ENCODE data around the gene MEF2B. TPM values are rescaled to one million over a fixed set of nuclear protein-coding genes. Genes with fewer than 3 reads are reported as not detected.

Gene MEF2B
- total and polyA plus RNA-seq, 2 donors (not counting 1 experiment from before 2014, with no cell fraction given), result 0.33 to 0.35 TPM

- Histone ChIP-seq H3K4me3 (replicated peaks in 1 of 4; ENCODE audit: control extremely low read depth in 1 of 4, insufficient read depth in 1 of 4, low read depth in 3 of 4, low read length in 4 of 4) (no peak overlapping the region), H3K27me3 (ENCODE audit: control insufficient read depth, insufficient read depth, low read length) (no peaks in the 10 kb centered on the region), H2AFZ (ENCODE audit: low read length) (no peak overlapping the region), H3K4me2 (ENCODE audit: extremely low read depth, insufficient read depth, low read length) (no peak overlapping the region), H3K9me3 (ENCODE audit: control insufficient read depth, insufficient read depth, low read depth, low read length) (no peaks in the 10 kb centered on the region), H3K36me3 (ENCODE audit: control insufficient read depth, insufficient read depth, low read length) (no peaks in the 10 kb centered on the region), H3K27ac (ENCODE audit: insufficient read depth, low read length) (no peak overlapping the region), H4K20me1 (ENCODE audit: control insufficient read depth, extremely low read depth, insufficient read depth, low read length) (no peaks in the 10 kb centered on the region), H3K4me1 (ENCODE audit: control insufficient read depth, extremely low read depth, insufficient read depth, low read length) (peaks cover 2% of the 10 kb centered on the region), H3K79me2 (ENCODE audit: control insufficient read depth, insufficient read depth, low read length) (no peaks in the 10 kb centered on the region), H3K9ac (ENCODE audit: insufficient read depth, low read length) (no peak overlapping the region)
- DNase-seq (ENCODE audit: low read depth in 2 of 2), result no peak
- TF ChIP-seq, protein P1, sequence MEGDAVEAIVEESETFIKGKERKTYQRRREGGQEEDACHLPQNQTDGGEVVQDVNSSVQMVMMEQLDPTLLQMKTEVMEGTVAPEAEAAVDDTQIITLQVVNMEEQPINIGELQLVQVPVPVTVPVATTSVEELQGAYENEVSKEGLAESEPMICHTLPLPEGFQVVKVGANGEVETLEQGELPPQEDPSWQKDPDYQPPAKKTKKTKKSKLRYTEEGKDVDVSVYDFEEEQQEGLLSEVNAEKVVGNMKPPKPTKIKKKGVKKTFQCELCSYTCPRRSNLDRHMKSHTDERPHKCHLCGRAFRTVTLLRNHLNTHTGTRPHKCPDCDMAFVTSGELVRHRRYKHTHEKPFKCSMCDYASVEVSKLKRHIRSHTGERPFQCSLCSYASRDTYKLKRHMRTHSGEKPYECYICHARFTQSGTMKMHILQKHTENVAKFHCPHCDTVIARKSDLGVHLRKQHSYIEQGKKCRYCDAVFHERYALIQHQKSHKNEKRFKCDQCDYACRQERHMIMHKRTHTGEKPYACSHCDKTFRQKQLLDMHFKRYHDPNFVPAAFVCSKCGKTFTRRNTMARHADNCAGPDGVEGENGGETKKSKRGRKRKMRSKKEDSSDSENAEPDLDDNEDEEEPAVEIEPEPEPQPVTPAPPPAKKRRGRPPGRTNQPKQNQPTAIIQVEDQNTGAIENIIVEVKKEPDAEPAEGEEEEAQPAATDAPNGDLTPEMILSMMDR (conservative IDR thresholded peaks at IDR 0.05 in 1 of 2, IDR thresholded peaks at IDR 0.05 in 1 of 2; ENCODE audit: low read depth in 1 of 2, low read length in 2 of 2), result no peak
- TF ChIP-seq EZH2 (IDR thresholded peaks at IDR 0.05; ENCODE audit: low read length, missing control alignments), result no peak
Observed at GRCh38 chr19:19134687-19135158, 35.3 kb downstream of the MEF2B start.

GRCh38 chr19:19133985-19134384, 36.1 kb downstream of the MEF2B start:
- TF ChIP-seq, protein P1 (conservative IDR thresholded peaks at IDR 0.05 in 1 of 2, IDR thresholded peaks at IDR 0.05 in 1 of 2; ENCODE audit: low read depth in 1 of 2, low read length in 2 of 2), result no peak
- TF ChIP-seq EZH2 (IDR thresholded peaks at IDR 0.05; ENCODE audit: low read length, missing control alignments), result no peak
- no peaks in the 10 kb centered on the region for H4K20me1 ChIP-seq (ENCODE audit: control insufficient read depth, extremely low read depth, insufficient read depth, low read length)

GRCh38 chr19:19132912-19133311, 37.2 kb downstream of the MEF2B start:
- DNase-seq (ENCODE audit: low read depth in 2 of 2), result no peak
- no peaks in the 10 kb centered on the region for H3K9me3 ChIP-seq (ENCODE audit: control insufficient read depth, insufficient read depth, low read depth, low read length)
- no peak for TF ChIP-seq EZH2 (IDR thresholded peaks at IDR 0.05; ENCODE audit: low read length, missing control alignments)
- TF ChIP-seq, protein P1 (conservative IDR thresholded peaks at IDR 0.05 in 1 of 2, IDR thresholded peaks at IDR 0.05 in 1 of 2; ENCODE audit: low read depth in 1 of 2, low read length in 2 of 2), result no peak
- no peak overlapping the region for H3K9ac ChIP-seq (ENCODE audit: insufficient read depth, low read length)
- no peaks in the 10 kb centered on the region for H3K27me3 ChIP-seq (ENCODE audit: control insufficient read depth, insufficient read depth, low read length)
- H3K4me1 ChIP-seq (ENCODE audit: control insufficient read depth, extremely low read depth, insufficient read depth, low read length), result peaks cover 2% of the 10 kb centered on the region
- H2AFZ ChIP-seq (ENCODE audit: low read length), result no peak overlapping the region
- H4K20me1 ChIP-seq (ENCODE audit: control insufficient read depth, extremely low read depth, insufficient read depth, low read length), result no peaks in the 10 kb centered on the region
- H3K36me3 ChIP-seq (ENCODE audit: control insufficient read depth, insufficient read depth, low read length), result no peaks in the 10 kb centered on the region
- no peak overlapping the region for H3K4me2 ChIP-seq (ENCODE audit: extremely low read depth, insufficient read depth, low read length)
- no peak overlapping the region for H3K27ac ChIP-seq (ENCODE audit: insufficient read depth, low read length)
- H3K4me3 ChIP-seq (replicated peaks in 1 of 4; ENCODE audit: control extremely low read depth in 1 of 4, insufficient read depth in 1 of 4, low read depth in 3 of 4, low read length in 4 of 4), result no peak overlapping the region
- H3K79me2 ChIP-seq (ENCODE audit: control insufficient read depth, insufficient read depth, low read length), result no peaks in the 10 kb centered on the region

More at GRCh38 chr19:19133985-19134384, 36.1 kb downstream of the MEF2B start:
- no peak overlapping the region for H2AFZ ChIP-seq (ENCODE audit: low read length)
- no peak overlapping the region for H3K27ac ChIP-seq (ENCODE audit: insufficient read depth, low read length)
- no peaks in the 10 kb centered on the region for H3K27me3 ChIP-seq (ENCODE audit: control insufficient read depth, insufficient read depth, low read length)
- no peak overlapping the region for H3K4me3 ChIP-seq (replicated peaks in 1 of 4; ENCODE audit: control extremely low read depth in 1 of 4, insufficient read depth in 1 of 4, low read depth in 3 of 4, low read length in 4 of 4)
- H3K79me2 ChIP-seq (ENCODE audit: control insufficient read depth, insufficient read depth, low read length), result no peaks in the 10 kb centered on the region
- H3K9me3 ChIP-seq (ENCODE audit: control insufficient read depth, insufficient read depth, low read depth, low read length), result no peaks in the 10 kb centered on the region
- peaks cover 2% of the 10 kb centered on the region for H3K4me1 ChIP-seq (ENCODE audit: control insufficient read depth, extremely low read depth, insufficient read depth, low read length)
- H3K9ac ChIP-seq (ENCODE audit: insufficient read depth, low read length), result no peak overlapping the region
- no peak overlapping the region for H3K4me2 ChIP-seq (ENCODE audit: extremely low read depth, insufficient read depth, low read length)
- no peaks in the 10 kb centered on the region for H3K36me3 ChIP-seq (ENCODE audit: control insufficient read depth, insufficient read depth, low read length)
- no peak for DNase-seq (ENCODE audit: low read depth in 2 of 2)
